Naive thymus-derived CD4-positive, alpha-beta T cell (primary cell): ENCODE results near the gene TET1. TPM values are rescaled to one million over a fixed set of nuclear protein-coding genes. Genes with fewer than 3 reads are reported as not detected.

Experiments used
- ATAC-seq: fragments of 150-1000 bp; cut with Tn5 transposase; 2 replicates; pipeline ENCODE4 v1.10.0; 2021; ENCODE audit warnings: mild to moderate bottlenecking, moderate library complexity
- CTCF ChIA-PET: fragments of 350-600 bp; sonication (Branson Sonifier 250); formaldehyde crosslinking; loops from one replicate; lab custom pipeline; 2021; ENCODE audit warnings: antibody characterized with exemption; lab: Charles Lee
- POLR2A ChIA-PET: fragments of 350-600 bp; sonication (Branson Sonifier 250); formaldehyde crosslinking; loops from one replicate; lab custom pipeline; 2021; ENCODE audit warnings: antibody characterized with exemption, inconsistent platforms; lab: Charles Lee
- DNase-seq, 9 donors: peaks; one replicate each; pipeline versions ENCODE4 v3.0.0 to v3.0.0-alpha.2; 2020 to 2022; ENCODE audit warnings: mixed read lengths in 1 of 9
- H3K27ac ChIP-seq: one replicate; pipeline ENCODE4 v1.7.0; 2013; ENCODE audit warnings: mild to moderate bottlenecking, low read depth, low read length, moderate library complexity
- H3K27me3 ChIP-seq, 2 donors: one replicate each; pipeline ENCODE4 v1.7.0; 2013; ENCODE audit warnings: low read length in 2 of 2, mild to moderate bottlenecking in 2 of 2, moderate library complexity in 2 of 2; ENCODE audit not compliant: control insufficient read depth in 2 of 2, insufficient read depth in 2 of 2
- H3K36me3 ChIP-seq, 3 experiments: 1 replicate in 2 of 3; 2 replicates in 1 of 3; pipeline ENCODE4 v1.7.0; 2013; ENCODE audit warnings: low read length in 3 of 3, mild to moderate bottlenecking in 3 of 3, moderate library complexity in 1 of 3; ENCODE audit not compliant: insufficient read depth in 3 of 3, control insufficient read depth in 2 of 3
- H3K4me1 ChIP-seq, 2 donors: one replicate each; pipeline ENCODE4 v1.7.0; 2013; ENCODE audit warnings: low read length in 2 of 2, mild to moderate bottlenecking in 2 of 2, moderate library complexity in 1 of 2; ENCODE audit not compliant: control insufficient read depth in 2 of 2, insufficient read depth in 2 of 2
- H3K4me3 ChIP-seq: 2 replicates; pipeline ENCODE4 v1.7.0; 2013; ENCODE audit warnings: mild to moderate bottlenecking, low read length
- H3K9me3 ChIP-seq, 3 experiments: 1 replicate in 2 of 3; 2 replicates in 1 of 3; pipeline ENCODE4 v1.7.0; 2013; ENCODE audit warnings: low read length in 3 of 3; ENCODE audit not compliant: control insufficient read depth in 2 of 3
- H3K27ac Mint-ChIP-seq, 9 donors: one replicate each; pipeline ENCODE4 v1.8.0; 2020 to 2022; ENCODE audit warnings: mixed read lengths in 9 of 9, mild to moderate bottlenecking in 8 of 9, moderate library complexity in 5 of 9, inconsistent platforms in 2 of 9
- H3K27me3 Mint-ChIP-seq, 5 donors: one replicate each; pipeline ENCODE4 v1.8.0; 2021 to 2022; ENCODE audit warnings: mixed read lengths in 5 of 5, mild to moderate bottlenecking in 1 of 5
- H3K36me3 Mint-ChIP-seq, 5 donors: one replicate each; pipeline ENCODE4 v1.8.0; 2020 to 2022; ENCODE audit warnings: mixed read lengths in 5 of 5, mild to moderate bottlenecking in 3 of 5, inconsistent platforms in 1 of 5
- H3K4me1 Mint-ChIP-seq, 7 donors: one replicate each; pipeline ENCODE4 v1.8.0; 2020 to 2022; ENCODE audit warnings: mixed read lengths in 7 of 7, mild to moderate bottlenecking in 3 of 7, inconsistent platforms in 1 of 7
- H3K4me3 Mint-ChIP-seq, 10 donors: one replicate each; pipeline ENCODE4 v1.8.0; 2020 to 2022; ENCODE audit warnings: mild to moderate bottlenecking in 10 of 10, mixed read lengths in 10 of 10, moderate library complexity in 6 of 10, inconsistent platforms in 2 of 10
- H3K9me3 Mint-ChIP-seq, 11 donors: one replicate each; pipeline ENCODE4 v1.8.0; 2020 to 2022; ENCODE audit warnings: mixed read lengths in 11 of 11, mild to moderate bottlenecking in 4 of 11, inconsistent platforms in 1 of 11, moderate library complexity in 1 of 11
- intact Hi-C, 2 donors: fragments of 100-400 bp; cut with micrococcal nuclease; formaldehyde crosslinking; loops; one replicate each; pipeline ENCODE4 v1.15.1; 2023
- polyA plus RNA-seq, 2 donors: library from polyadenylated mRNA; unstranded; fragments of 300-500 nt; fragmentation: Illumina TruSeq; gene quantifications; one replicate each; pipeline ENCODE4 v1.2.3, GENCODE V29; 2021
- total RNA-seq, 6 experiments: library from RNA in 5 of 6; stranded (reverse) in 5 of 6; gene quantifications; 1 replicate in 5 of 6; 2 replicates in 1 of 6; pipeline ENCODE4 v1.2.3 and lab custom pipeline; 2021 to 2026

The TET1 gene
- total and polyA plus RNA-seq, 7 experiments from 2014 or later: 1.4 to 3.0 (median 2.9) TPM

DNA sequence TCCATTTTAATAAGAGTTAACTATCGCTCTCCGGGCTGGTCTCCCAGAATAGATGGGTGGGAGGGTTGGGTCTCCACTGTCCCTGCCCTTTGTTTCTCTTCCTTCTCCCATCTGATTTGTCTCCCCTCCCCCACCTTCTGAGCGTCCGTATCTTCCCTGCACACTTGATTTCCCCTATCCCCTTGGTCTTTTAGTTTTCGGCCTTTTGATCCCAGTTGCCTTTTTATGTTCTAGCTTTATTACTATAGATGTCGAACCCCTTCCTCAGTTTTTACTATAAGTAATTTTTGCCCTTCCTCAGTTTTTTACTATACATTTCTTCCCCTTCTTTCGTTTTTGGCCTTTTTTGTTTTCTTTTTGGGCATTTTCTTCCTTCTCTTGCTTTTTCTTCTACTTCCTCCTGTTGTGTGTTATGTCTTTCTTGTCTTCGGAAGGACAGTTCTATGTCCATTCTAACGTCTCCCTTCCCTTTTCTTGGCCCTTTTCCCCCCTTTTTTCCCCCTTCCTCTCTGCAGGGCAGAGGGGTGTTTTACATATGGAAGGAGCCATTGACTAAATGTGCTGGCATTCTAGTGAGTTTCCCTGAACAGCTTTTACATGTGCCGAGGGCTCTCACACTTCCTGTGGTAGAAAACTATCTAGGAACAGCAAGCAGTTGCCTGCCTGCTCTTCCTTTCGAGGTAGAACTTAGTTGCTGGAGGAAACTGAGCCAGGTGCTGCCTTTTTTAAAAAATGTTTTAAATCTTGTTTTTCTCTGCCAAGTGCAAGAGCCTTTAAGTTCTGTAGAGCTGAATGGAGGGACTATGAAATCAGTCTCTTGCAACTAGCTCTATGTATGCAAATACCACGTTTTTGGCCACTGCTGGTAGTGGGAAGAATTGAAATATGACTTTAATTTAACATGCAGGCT lies 2.8 kb downstream of the TET1 start:
- H3K9me3 ChIP-seq: no peaks in the 10 kb centered on the region
- Mint-ChIP-seq H3K4me3 (peak overlapping the region; percentile 2 to 80 (median 61)), H3K4me1 (peaks cover 16 to 33% (median 25%) of the 10 kb centered on the region in 7 donors), H3K27ac (no peak overlapping the region), H3K27me3 (peaks cover 50 to 72% (median 69%) of the 10 kb centered on the region in 5 donors), H3K36me3 (peaks cover 0 to 5% (median 0%) of the 10 kb centered on the region in 5 donors), H3K9me3 (peaks cover 0 to 3% (median 0%) of the 10 kb centered on the region in 11 donors)
- intact Hi-C loops: no loop called here
- no peak overlapping the region for H3K4me3 ChIP-seq
- peaks cover 4 to 14% of the 10 kb centered on the region in 2 donors for H3K27me3 ChIP-seq
- peak in 3 of 9 donors; percentile 5 to 8 (median 6) for DNase-seq
- POLR2A ChIA-PET: interaction anchor here (0.7 kb wide), 1 partner anchor 74 kb away, joined by 3 read pairs; no protein-coding TSS in a partner anchor
- H3K4me1 ChIP-seq: peaks cover 5 to 14% of the 10 kb centered on the region in 2 donors
- no peak overlapping the region for H3K27ac ChIP-seq
- peaks cover 0 to 2% (median 0%) of the 10 kb centered on the region in 3 experiments for H3K36me3 ChIP-seq
- CTCF ChIA-PET: no interaction called here
- ATAC-seq: no peak

DNA sequence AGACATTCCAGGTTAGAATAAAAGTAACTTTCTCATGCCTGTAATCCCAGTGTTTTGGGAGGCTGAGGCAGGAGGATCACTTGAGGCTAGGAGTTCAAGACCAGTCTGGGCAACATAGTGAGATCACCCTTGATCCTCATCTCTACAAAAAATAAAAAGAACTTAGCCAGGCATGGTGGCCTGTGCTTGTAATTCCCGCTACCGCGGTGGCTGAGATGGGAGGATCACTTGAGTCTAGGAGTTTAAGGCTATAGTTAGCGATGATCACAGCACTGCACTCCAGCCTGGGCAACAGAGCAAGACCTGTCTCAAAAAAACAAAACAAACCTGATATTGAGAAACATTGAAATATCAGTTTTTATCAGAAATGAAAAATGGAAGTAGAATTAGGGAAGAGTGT lies 4.6 kb downstream of the TET1 start:
- no peak overlapping the region for H3K27ac ChIP-seq
- H3K4me3 ChIP-seq: no peak overlapping the region
- Mint-ChIP-seq H3K4me3 (no peak overlapping the region), H3K27ac (no peak overlapping the region), H3K36me3 (peaks cover 0 to 5% (median 0%) of the 10 kb centered on the region in 5 donors), H3K9me3 (peaks cover 0 to 2% (median 0%) of the 10 kb centered on the region in 11 donors), H3K27me3 (peaks cover 41 to 63% (median 58%) of the 10 kb centered on the region in 5 donors), H3K4me1 (peaks cover 16 to 27% (median 23%) of the 10 kb centered on the region in 7 donors)
- CTCF ChIA-PET: no interaction called here
- peaks cover 0 to 2% (median 0%) of the 10 kb centered on the region in 3 experiments for H3K36me3 ChIP-seq
- H3K9me3 ChIP-seq: no peaks in the 10 kb centered on the region
- H3K27me3 ChIP-seq: peaks cover 0 to 14% of the 10 kb centered on the region in 2 donors
- ATAC-seq: no peak
- intact Hi-C loops: no loop called here
- POLR2A ChIA-PET: no interaction called here
- peaks cover 5 to 14% of the 10 kb centered on the region in 2 donors for H3K4me1 ChIP-seq
- no peak for DNase-seq

DNA sequence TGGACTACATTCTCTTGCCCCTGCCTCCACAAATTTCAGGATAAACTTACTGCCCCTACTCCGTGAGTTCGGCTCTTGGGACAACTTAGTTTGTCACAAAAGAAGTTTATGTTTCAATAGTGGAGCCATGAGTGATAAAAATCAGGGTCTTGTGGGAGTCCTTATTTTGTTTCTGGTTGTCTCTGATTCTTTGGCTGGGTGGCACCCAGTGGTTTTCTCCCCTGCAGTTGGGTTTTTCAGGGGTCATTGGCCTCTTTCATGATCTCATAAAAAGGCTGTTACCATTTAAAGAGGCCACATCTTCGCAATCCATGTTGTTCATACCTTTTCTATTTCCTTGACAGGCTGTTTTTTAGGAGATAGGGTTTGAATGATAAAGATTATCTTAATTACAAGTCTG lies 5.5 kb downstream of the TET1 start:
- DNase-seq: no peak
- intact Hi-C loops: no loop called here

DNA sequence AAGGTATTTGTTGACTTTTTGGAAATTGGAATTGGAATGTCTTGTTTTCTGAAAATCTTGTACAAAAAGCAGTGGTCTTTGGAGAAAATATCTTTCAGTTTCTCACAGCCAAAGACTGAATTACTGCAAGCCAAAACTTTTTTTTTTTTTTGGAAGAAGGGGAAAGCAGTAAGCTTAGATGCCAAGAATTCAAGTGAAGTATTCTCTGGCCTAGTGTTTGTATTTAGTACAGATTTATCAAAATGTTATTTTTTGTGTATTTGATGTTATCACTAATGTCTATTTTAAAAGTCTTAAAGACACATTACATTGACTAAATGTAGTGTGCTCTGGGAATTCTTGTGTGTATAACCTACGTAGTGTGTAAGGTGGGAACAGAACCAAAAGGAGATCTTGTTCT lies 6.2 kb downstream of the TET1 start:
- H3K27me3 Mint-ChIP-seq: peaks cover 33 to 58% (median 50%) of the 10 kb centered on the region in 5 donors
- peaks cover 0 to 8% of the 10 kb centered on the region in 2 donors for H3K27me3 ChIP-seq
- CTCF ChIA-PET: no interaction called here

More for the DNA sequence above, 5.5 kb downstream of the TET1 start:
- H3K4me3 Mint-ChIP-seq: no peak overlapping the region
- no peak overlapping the region for H3K27ac ChIP-seq
- H3K27me3 ChIP-seq: peaks cover 0 to 11% of the 10 kb centered on the region in 2 donors
- ATAC-seq: no peak
- H3K36me3 ChIP-seq: peaks cover 0 to 2% (median 0%) of the 10 kb centered on the region in 3 experiments
- H3K9me3 ChIP-seq: no peaks in the 10 kb centered on the region
- H3K27me3 Mint-ChIP-seq: peaks cover 38 to 63% (median 54%) of the 10 kb centered on the region in 5 donors
- ChIA-PET CTCF (no interaction called here), POLR2A (no interaction called here)
- peaks cover 0 to 5% (median 0%) of the 10 kb centered on the region in 5 donors for H3K36me3 Mint-ChIP-seq
- peaks cover 15 to 23% (median 20%) of the 10 kb centered on the region in 7 donors for H3K4me1 Mint-ChIP-seq
- no peak overlapping the region for H3K27ac Mint-ChIP-seq
- peaks cover 0 to 1% (median 0%) of the 10 kb centered on the region in 11 donors for H3K9me3 Mint-ChIP-seq
- no peak overlapping the region for H3K4me3 ChIP-seq
- H3K4me1 ChIP-seq: peaks cover 5 to 14% of the 10 kb centered on the region in 2 donors

DNA sequence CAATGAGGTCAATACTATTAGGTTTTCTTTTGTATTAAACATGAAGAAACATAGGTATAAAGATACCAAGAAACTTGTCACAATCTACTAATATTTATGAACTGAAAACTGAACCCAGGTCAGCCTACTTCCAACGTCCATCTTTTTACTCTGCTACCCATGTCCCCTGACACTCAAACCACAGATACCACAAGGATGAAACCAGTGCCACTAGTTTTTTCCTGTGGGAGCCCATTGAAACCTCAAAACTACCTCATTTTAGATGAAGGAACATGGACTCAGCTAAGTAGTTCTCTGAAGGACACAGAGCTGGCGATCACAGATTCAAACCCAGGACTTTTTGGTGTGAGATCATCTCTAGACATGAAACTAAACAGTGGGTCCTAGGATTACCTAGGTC lies 6.8 kb downstream of the TET1 start:
- Mint-ChIP-seq H3K27me3 (peaks cover 29 to 56% (median 45%) of the 10 kb centered on the region in 5 donors), H3K4me1 (peaks cover 8 to 15% (median 12%) of the 10 kb centered on the region in 7 donors), H3K36me3 (peaks cover 0 to 5% (median 0%) of the 10 kb centered on the region in 5 donors), H3K27ac (no peak overlapping the region), H3K4me3 (no peak overlapping the region), H3K9me3 (no peaks in the 10 kb centered on the region)
- Histone ChIP-seq H3K4me3 (no peak overlapping the region), H3K4me1 (peaks cover 0 to 3% of the 10 kb centered on the region in 2 donors), H3K27ac (no peak overlapping the region), H3K36me3 (peaks cover 0 to 2% (median 0%) of the 10 kb centered on the region in 3 experiments), H3K27me3 (peaks cover 0 to 5% of the 10 kb centered on the region in 2 donors), H3K9me3 (no peaks in the 10 kb centered on the region)
- intact Hi-C loops: no loop called here
- no peak for DNase-seq
- ATAC-seq: no peak
- CTCF ChIA-PET: no interaction called here
- POLR2A ChIA-PET: interaction anchor here (0.7 kb wide), 1 partner anchor 124 kb away, joined by 3 read pairs; no protein-coding TSS in a partner anchor

More for the DNA sequence above, 6.2 kb downstream of the TET1 start:
- Histone ChIP-seq H3K36me3 (peaks cover 0 to 2% (median 0%) of the 10 kb centered on the region in 3 experiments), H3K9me3 (no peaks in the 10 kb centered on the region), H3K4me3 (no peak overlapping the region), H3K27ac (no peak overlapping the region), H3K4me1 (peaks cover 1 to 7% of the 10 kb centered on the region in 2 donors)
- POLR2A ChIA-PET: no interaction called here
- H3K4me3 Mint-ChIP-seq: no peak overlapping the region
- DNase-seq: no peak
- no peak overlapping the region for H3K27ac Mint-ChIP-seq
- peaks cover 0 to 5% (median 0%) of the 10 kb centered on the region in 5 donors for H3K36me3 Mint-ChIP-seq
- ATAC-seq: no peak
- peaks cover 11 to 19% (median 16%) of the 10 kb centered on the region in 7 donors for H3K4me1 Mint-ChIP-seq
- intact Hi-C loops: no loop called here
- no peaks in the 10 kb centered on the region for H3K9me3 Mint-ChIP-seq

DNA sequence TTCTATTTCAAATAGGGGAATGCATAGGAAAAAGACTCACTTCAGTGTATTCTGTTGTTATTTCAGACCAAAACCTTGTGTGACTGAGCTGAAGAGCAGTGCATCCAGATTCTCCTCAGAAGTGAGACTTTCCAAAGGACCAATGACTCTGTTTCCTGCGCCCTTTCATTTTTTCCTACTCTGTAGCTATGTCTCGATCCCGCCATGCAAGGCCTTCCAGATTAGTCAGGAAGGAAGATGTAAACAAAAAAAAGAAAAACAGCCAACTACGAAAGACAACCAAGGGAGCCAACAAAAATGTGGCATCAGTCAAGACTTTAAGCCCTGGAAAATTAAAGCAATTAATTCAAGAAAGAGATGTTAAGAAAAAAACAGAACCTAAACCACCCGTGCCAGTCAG lies 12.0 kb downstream of the TET1 start:
- CTCF ChIA-PET: no interaction called here
- POLR2A ChIA-PET: interaction anchor here (0.5 kb wide), 1 partner anchor 152 kb away, joined by 3 read pairs; no protein-coding TSS in a partner anchor
- Histone ChIP-seq H3K9me3 (no peaks in the 10 kb centered on the region), H3K4me1 (no peaks in the 10 kb centered on the region), H3K4me3 (no peak overlapping the region), H3K27me3 (no peaks in the 10 kb centered on the region), H3K27ac (no peak overlapping the region), H3K36me3 (no peaks in the 10 kb centered on the region)
- H3K27me3 Mint-ChIP-seq: peaks cover 0 to 24% (median 4%) of the 10 kb centered on the region in 5 donors
- H3K27ac Mint-ChIP-seq: no peak overlapping the region
- no peak overlapping the region for H3K4me3 Mint-ChIP-seq
- H3K36me3 Mint-ChIP-seq: no peaks in the 10 kb centered on the region
- intact Hi-C loops: no loop called here
- no peak for DNase-seq
- ATAC-seq: no peak
- peaks cover 2 to 25% (median 11%) of the 10 kb centered on the region in 7 donors for H3K4me1 Mint-ChIP-seq
- H3K9me3 Mint-ChIP-seq: peaks cover 0 to 3% (median 0%) of the 10 kb centered on the region in 11 donors
